HG03457 (cell line): ENCODE measurements around the gene CASP9.

Source experiments
- ATAC-seq: cut with Tn5 transposase; IDR thresholded peaks from one replicate; pipeline ENCODE4 v1.9.1; 2021; ENCODE audit warnings: moderate number of reproducible peaks; ENCODE audit not compliant: unreplicated experiment

The CASP9 gene

DNA sequence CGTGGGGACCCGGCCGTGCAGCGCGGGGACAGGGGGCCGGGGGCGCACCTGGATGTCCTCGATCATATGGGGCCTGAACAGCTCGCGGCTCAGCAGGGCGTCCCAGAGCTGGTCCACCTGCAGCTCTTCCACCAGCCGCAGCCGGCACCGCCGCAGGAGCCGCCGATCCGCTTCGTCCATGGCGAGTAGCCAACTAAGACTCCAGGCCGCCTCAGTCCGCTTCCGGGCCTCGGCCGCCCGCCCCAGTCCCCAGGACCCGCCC is at the start of gene CASP9:
TSS of gene CASP9 (minus strand) at position 195 of the 262 bp plus-strand sequence. CDS start at position 180, 15 bp downstream.
- no peak for ATAC-seq

DNA sequence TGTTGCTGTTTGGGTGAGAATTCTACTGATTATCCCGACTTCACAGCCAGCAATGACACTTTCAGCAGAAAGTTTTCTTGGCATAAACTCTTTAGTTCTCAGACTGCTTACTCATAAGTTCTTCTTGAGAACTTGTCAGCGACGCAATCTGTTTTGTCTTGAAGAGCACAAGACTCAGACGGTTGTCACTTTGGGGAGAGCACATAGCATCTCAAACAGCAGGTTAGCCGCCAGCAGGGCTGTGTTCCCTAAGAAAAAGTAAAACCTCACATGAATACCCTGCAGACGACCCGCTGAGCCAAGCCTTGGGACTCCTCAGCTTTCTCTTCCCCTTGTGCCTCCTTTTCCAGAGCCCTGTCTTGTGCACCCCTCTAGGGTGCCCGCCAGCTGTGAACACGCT is 49.5 kb upstream of the CASP9 start:
- ATAC-seq = no peak

DNA sequence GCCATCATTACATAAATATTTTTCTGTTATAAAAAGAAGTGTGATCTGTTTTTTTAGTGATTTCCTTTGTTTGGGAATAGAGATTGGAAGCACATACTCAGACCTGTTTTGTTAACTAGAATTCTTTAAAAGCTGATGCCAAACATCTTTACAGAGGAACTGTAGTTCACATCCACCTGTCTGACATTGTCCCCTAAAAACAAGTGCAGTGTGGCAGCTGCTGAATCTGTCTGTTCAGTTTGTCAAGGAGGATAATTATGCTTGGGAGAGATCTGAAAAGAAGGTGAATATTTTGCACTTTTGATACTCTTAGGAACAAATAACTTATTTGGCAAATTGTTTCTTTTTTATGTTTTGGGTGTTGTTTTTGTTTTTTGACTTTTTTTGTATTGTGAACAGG is 47.3 kb upstream of the CASP9 start:
- no peak for ATAC-seq

DNA sequence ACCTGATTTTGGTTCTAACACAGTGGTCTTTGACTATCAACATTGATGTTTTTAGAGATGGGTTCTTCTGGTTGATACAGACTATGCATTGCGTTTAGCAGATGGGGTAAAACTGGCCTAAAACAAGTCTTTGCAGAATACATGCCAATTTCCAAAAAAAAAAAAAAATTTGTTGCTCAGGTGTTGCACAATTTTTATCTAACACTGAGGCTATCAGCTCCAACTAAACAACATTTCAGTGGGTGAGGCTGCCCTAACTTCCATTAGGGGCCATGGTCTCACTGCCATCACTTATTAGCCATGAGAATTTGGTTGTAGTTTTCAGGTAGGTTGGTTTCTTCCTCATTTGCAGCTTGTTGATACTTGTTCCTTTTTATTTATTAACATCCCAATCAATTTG is 46.8 kb upstream of the CASP9 start:
- no peak for ATAC-seq

DNA sequence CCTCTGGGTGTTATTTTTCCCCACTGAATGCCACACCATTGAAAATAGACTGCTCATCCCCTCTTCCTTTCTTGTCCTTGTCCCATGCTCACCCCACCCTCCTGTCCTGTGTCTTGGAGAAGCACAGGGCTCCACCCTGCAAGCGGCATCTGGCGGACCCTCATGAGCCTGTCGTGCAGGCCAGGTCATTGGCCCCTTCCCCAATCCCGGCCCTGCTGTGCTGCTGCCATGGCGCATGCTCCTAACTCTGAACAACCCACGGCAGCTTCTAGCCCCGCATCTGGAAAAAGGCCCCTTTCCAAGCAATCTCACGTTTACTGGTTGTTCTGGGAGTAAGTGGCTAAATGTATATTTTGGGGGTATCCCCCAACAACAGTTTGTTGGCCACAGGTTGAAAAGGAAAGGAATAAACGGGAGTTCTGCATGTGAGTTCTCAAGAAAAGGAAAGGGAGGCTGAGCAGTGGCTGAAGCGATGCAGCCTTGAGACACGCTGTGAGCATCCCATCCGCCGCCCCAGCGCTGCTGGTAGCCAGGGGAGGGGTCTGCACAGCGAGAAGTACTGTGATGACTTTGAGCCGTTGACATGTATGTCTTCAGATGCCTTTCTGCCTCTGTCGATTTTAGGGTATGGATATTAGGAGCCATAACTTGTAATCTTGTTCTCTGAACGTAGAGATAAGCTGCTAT is 44.5 kb upstream of the CASP9 start:
- no peak for ATAC-seq

DNA sequence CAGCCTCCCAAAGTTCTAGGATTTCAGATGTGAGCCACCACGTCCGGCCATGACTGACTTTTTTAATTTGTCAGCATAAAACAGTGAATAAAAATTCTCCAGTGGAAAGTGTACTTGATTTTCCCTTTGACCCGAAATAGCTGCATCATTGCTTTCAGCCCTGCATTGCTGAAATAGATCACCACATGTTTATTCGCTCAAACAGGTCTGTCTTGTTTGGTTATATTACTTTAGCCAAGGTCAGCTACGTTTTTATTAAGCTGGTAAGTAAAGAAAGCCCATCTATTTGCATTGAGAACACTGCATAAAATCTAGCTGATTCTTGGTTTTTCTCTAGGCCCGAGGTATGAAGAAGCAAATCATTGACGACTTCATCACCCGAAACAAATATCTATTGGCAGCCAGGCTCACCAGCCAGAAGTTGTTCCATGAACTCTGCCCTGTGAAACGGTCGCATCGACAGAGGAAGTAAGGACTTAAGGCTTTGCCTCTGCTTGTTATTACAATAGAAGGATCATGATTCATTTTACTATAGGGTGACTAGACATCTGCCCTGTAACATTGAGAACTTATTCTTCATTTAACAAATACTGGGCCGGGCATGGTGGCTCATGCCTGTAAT is 35.3 kb upstream of the CASP9 start:
- no peak for ATAC-seq

DNA sequence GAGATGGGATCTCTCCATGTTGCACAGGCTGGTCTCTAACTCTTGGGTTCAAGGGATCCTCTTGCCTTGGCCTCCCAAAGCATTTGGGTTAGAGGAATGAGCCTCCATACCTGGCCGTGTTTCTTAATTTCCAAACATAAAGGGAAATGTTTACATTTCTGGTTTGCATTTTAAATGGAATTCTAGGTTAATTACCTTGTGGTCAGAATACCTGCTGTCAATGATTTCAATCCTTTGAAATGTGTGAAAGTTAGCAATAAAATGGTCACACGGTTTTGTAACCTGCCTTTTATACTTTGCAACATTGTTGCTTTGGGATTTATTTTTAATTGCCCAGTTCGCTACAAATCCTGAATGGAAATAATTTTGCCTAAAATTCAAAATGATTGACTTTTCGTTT is 34.5 kb upstream of the CASP9 start:
- ATAC-seq = no peak

DNA sequence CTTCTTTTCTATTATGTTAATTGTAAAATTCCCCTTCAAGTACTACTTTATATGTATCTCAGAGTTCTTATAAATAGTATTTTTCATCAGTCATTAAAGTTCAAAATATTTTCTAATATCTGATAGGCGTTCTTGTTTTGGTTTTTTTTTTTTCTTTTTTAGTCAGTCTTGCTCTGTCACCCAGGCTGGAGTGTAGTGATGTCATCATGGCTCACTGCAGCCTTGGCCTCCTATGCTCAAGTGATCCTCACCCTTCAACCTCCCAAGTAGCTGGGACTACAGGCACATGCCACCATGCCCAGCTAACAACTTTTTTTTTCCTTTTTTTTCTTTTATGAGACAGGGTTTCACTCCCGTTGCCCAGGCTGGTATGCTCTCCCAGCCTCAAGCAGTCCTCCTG is 33.6 kb upstream of the CASP9 start:
- no peak for ATAC-seq

DNA sequence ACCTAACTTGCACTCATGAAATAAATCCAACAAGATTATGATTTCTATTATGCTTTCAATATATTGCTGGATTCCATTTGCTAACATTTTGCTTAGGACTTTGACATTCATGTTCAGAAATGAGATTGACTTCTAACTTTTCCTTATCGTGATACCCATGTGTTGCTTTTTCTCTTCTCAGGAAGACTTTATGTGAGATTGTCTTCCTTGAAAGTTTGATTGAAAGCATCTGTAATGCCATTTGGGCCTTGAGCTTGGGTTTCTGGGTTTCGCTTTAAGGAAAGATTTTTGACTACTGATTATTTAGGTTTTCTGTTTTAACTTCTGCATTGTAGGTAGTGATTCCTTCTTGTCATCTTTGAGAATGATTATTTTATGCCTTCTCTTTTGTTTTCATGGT is 33.0 kb upstream of the CASP9 start:
- ATAC-seq = no peak

DNA sequence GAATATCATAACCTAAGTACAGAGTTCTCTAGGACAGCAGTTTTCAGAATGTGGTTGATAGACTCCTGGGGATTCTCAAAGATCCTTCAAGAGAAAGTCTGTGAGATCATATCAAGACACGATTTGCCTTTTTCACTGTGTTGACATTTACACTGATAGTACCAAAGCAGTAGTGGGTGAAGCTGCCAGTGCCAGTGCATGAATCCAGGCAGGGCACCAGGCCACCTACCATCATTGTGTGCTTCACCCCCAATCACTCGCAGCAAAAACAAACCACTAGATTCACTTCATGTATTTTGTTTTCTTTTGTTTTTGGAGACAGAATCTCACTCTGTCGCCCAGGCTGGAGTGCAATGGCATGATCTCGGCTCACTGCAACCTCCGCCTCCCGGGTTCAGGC is 26.6 kb upstream of the CASP9 start:
- no peak for ATAC-seq

DNA sequence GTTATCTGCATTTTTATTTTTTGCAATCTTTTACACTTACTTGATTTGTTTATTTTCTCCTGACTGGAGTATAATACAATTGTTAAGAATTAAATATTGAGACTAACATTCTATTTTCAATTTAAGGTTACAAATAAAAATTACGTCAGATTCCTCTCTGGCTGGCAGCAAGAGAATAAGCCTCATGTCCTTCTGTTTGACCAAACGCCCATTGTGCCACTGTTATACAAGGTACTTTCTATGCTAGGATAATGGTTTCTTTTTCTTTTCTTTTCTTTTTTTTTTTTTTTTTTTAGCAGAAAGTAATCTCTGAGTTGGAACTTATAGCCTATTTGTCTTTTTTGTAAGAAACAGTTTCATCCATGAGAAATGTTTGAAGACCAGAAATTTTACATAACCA is 22.6 kb upstream of the CASP9 start:
- no peak for ATAC-seq

DNA sequence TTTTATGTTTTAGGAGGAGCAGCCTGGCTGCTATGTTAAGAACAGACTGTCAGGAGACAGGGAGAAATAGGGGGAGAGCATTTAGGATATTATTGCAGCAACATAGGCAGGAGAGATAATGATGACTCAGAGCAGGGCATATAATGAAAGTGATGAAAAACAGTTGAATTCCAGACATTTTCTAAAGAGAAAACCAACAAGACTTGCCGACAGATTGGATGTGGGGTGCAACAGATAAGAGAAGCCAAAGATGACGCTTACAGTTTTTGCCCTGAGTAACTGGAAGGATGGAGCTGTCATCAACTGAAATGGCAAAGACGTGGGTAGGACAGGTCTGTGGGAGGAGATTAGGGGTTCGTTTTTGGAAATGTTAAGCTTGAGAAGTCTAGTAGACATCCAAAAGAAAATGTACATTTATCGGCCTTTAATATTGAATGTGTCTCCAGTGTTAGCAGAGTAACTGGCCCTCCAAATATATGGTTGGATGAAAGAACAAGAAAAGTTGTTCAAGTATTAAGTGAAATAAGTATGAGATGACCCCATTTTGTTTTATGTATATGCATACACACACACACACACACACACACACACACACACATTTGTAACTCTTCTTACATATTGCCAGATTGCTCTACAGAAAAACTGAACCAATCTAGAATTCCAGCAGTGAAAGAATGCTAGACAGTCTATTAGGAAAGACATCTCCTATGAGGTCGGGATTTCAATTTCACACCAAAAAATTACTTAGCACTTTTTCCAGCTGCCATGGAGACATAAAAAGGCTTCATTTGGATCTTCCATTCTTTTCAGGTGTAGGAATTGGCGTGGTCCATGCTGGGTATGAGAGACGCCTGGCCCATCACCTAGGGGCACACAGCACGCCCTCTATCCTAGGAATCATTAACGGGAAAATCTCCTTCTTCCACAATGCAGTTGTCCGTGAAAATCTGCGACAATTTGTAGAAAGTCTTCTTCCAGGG is 19.9 kb upstream of the CASP9 start:
- ATAC-seq = no peak

DNA sequence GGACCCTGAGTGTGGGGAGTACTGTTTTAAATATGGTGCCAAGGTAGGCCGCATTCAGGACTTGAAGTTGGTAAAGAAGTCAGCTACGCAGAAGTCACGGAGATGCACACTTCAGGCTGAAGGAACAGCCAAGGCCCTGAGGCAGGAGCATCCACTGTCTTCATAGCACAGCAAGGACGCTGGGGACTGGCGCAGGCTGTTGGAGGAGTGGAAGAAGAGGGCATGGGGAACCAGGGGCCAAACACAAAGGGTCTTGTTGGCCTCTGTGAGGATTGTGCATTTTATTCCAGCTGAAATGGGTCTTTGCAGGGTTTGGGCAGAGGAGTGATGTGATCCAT is 19.2 kb upstream of the CASP9 start:
- no peak for ATAC-seq

DNA sequence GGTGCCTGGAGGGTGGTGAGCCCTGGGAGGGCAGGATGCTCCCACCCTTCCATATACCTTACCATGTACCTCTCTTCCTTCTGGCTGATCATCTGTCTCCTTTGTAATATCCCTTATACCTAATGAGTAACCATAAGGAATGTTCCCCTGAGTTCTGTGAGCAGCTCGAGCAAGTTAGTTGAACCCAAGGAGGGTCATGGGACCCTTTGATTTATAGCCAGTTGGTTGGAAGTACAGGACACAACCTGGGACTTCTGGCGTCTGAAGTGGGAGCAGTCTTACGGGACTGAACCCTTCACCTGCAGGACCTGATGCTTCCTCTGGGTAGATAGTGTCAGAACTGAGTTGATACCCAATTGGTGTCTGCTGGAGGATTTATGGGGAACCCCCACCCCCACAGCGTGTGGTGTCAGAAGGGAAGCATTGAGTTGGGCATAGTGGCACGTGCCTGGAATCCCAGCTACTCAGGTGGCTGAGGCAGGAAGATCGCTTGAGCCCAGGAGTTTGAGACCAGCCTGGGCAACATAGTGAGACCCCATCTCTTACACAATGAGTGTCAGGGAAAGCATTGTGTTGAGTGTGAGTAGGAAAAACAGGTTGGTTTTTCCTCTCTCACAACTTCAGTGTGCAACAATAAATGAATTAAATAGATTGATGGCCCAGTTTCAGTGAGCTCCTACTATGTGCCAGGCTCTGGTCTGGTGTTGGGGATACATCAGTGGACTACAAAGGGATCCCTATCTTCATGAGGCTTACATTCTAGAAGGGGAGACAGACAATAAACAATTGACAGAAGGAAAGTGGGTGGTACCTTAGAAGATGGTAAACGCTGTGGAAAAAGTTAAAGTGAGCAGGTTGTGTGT is 18.6 kb upstream of the CASP9 start:
- no peak for ATAC-seq

DNA sequence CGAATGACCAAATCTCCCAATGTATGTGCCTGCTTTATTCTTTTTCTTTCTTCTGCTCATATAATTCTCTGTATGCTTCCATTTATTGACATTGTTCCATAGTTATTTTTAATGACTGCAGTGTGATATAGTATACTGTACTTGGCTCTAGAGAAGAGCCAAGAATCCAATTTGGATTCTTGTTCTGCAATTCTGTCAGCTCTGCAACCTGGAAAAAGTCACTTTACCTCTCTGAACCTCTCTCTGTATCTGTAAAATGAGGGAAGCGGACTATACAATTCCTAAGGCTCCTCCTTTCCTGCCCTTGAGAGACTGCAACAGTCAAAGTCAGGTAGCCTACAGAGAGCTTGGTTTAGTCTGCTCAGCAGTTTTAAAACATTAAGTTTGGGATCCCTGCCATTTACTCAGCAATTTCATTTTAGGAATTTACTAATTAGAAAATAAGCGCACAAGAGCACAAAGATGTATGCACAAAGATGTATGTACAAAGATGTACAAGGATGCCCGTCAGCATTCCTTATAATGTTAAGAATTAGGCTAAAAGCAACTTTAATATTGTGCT is 17.3 kb upstream of the CASP9 start:
- ATAC-seq = no peak

DNA sequence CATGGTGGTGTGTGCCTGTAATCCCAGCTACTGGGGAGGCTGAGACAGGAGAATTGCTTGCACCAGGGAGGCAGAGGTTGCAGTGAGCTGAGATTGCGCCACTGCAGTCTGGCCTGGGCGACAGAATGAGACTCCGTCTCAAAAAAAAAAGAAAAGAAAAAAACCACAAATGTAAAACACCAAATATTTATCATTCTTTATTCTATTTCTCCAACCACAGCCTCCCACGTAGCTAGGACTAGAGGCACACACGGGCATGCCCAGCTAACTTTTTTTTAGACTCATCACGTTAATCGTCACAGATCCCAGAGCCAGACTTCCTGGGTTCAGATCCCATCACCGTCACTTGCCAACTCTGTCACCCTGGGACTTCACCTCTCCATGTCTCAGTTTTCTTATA is 16.2 kb upstream of the CASP9 start:
- no peak for ATAC-seq

DNA sequence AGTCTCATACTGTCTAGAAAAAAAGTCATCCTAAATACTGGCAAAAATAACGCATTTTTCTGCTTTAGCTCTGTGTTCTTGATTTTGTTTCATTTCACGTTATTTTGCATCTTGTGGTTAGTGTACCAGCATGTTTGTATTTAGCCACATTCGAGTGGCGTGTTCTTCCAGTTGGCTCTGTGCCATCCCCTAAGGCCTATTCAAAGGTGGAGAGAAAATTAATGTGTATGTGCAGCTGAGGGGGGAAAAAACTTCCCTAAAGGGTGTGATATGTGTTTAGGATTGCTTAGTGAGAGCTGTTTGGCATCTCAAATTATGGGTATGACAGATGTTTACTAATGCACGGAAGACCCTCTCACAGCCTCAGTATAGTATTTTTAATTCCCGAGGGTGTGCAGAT is 14.8 kb upstream of the CASP9 start:
- ATAC-seq = no peak

DNA sequence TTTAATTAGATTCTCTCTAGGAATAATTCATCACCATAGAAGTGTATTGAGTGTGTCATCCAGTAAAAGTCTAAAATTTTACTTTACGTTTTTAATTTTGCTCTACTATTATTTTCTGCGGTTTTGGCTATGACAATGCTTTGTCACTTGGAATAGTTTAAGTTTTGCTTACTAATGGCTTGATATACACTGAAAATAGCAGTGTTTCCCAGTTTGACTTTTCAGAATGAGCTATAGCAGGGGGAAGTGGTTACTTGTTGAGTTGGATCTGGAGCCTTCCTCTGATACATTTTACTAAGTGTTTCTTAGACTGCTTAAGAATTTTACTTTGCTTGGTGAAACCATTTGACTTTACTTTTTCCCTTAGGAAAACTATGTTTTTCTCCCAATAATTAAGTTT is 7.7 kb upstream of the CASP9 start:
- no peak for ATAC-seq

DNA sequence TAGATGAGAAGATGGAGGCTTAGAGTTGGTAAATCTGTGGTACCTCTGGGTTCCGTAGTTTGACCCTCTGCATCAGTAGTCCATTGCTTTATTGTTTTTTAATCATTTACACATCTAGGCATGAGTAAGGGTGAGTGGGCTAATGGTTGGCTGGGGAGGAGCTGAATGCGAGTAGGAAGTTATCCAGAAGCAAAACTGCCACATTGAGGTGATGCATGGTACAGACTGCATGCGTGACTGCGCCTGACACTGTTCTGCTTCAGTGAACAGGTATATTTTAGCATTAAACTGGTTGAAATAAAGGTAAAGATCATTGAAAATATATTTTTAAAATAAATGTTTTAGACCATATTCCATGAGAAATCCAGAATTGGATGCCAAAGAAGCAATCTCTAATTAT is 7.0 kb upstream of the CASP9 start:
- ATAC-seq = no peak

DNA sequence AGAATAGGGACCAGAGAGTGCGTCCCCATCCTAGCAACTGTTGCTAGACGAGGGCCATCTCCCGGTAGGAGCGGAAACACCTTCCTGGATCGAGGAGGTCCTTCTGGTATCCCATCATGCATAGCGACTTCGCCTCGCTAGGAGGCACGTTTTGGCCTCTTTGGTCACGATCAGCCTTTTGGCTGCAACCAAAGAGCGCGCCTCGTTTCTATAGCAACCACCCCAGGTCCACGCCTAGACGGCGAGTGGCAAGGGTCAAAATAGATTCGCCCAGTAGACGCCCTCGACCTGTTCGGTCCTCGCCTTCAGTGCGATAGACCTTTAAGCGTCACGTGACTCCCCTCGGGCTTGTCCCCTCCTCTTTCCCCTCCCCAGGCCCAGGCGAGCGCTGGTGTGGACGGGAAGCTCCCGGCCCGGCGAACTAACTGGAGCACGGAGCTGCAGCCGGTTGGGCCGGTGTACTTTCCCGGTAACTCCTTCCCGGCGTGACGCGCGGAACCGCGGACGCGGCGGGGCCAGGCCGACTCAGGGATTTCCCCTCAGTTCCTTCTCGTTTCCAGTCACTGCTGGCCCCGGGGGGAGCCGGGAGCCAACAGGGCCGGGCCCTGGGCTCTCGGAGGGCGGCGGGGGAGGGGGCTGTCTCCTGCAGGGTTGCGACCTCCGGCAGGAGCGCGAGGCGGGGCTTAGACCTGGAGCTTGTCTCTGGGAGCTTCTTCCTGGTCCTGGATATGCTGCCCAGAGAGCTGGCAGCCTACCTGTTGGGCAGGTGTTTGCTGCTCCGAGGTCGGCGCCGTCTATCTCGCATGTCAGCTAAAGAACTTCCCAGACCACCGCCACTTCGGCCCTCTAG is 2.7 kb upstream of the CASP9 start, which contains the start of gene DNAJC16:
TSS of gene DNAJC16 (plus strand) at position 359 of the 850 bp plus-strand sequence. CDS start 2,258 bp downstream, outside the sequence.
- peak; percentile 46 for ATAC-seq
